PC-9 (cell line): ENCODE data around the gene STX7.

ENCODE experiments used
- CTCF ChIP-seq: fragments of 200-600 bp; sonication (generic); conservative IDR thresholded peaks from 2 replicates; pipeline ENCODE4 v1.6.1; 2017; ENCODE audit warnings: mixed run types, antibody characterized with exemption, mild to moderate bottlenecking, moderate library complexity
- EZH2 ChIP-seq: fragments of 200-600 bp; sonication (generic); IDR thresholded peaks from 2 replicates; pipeline ENCODE4 v1.8.0; 2017; ENCODE audit warnings: antibody characterized with exemption, low read depth

GRCh38 chr6:132511831-132512220, 1.1 kb downstream of the STX7 start:
- TF ChIP-seq CTCF (no peak), EZH2 (no peak)
